HuH-7 (cell line): ENCODE measurements around the gene SORBS1.

ENCODE experiments used
- DNase-seq: peaks from one replicate; pipeline ENCODE4 v3.0.0; 2011; ENCODE audit warnings: low spot score

Gene SORBS1

GRCh38 chr10:95408983-95409873 is 151.9 kb downstream of the SORBS1 start:
- no peak for DNase-seq

GRCh38 chr10:95408148-95408960 is 152.8 kb downstream of the SORBS1 start:
- no peak for DNase-seq

- DNase-seq = no peak
Observed at GRCh38 chr10:95407546-95407945, 153.6 kb downstream of the SORBS1 start.

- DNase-seq = no peak
Observed at GRCh38 chr10:95406651-95407280, 154.4 kb downstream of the SORBS1 start.

- no peak for DNase-seq
Observed at GRCh38 chr10:95405655-95406054, 155.5 kb downstream of the SORBS1 start.

- no peak for DNase-seq
Observed at GRCh38 chr10:95404864-95405263, 156.3 kb downstream of the SORBS1 start.

- DNase-seq = no peak
Observed at GRCh38 chr10:95404462-95404858, 156.7 kb downstream of the SORBS1 start.

GRCh38 chr10:95403700-95404461 is 157.3 kb downstream of the SORBS1 start:
- no peak for DNase-seq

GRCh38 chr10:95401704-95402469 is 159.3 kb downstream of the SORBS1 start:
- no peak for DNase-seq

GRCh38 chr10:95400787-95401186 is 160.4 kb downstream of the SORBS1 start:
- DNase-seq = no peak

- no peak for DNase-seq
Observed at GRCh38 chr10:95399183-95399582, 162.0 kb downstream of the SORBS1 start.

- DNase-seq = no peak
Observed at GRCh38 chr10:95397747-95398146, 163.4 kb downstream of the SORBS1 start.

- DNase-seq = no peak
Observed at GRCh38 chr10:95395947-95396449, 165.2 kb downstream of the SORBS1 start.

- no peak for DNase-seq
Observed at GRCh38 chr10:95394161-95394880, 166.8 kb downstream of the SORBS1 start.

GRCh38 chr10:95392681-95393164 is 168.4 kb downstream of the SORBS1 start:
- no peak for DNase-seq

GRCh38 chr10:95392217-95392584 is 169.0 kb downstream of the SORBS1 start:
- DNase-seq = no peak

- DNase-seq = no peak
Observed at GRCh38 chr10:95391581-95392216, 169.5 kb downstream of the SORBS1 start.

GRCh38 chr10:95391164-95391563 is 170.0 kb downstream of the SORBS1 start:
- no peak for DNase-seq

GRCh38 chr10:95389982-95390381 is 171.2 kb downstream of the SORBS1 start:
- DNase-seq = no peak

GRCh38 chr10:95389176-95389575 is 172.0 kb downstream of the SORBS1 start:
- DNase-seq = no peak
